Measurements from ENCODE around the gene SLC30A10.

The SLC30A10 gene

DNA sequence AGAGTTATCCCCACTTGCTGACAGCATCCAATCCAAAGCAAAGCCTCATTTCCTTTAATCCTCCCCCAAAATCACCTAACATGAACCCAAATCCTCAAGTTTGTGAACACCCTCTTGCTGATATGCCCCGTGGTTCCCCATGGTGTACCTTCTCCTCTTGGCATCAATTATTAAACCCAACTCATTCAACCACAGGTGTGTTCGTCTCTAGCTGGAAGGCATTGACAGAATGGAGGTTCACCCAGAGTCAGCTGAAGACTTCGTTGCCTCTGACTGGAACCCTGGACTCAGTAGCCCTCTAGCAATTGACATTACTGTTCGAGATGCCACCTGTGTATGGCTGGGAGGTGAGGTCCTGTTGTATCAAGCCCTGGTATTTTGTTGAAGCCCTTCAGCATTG, 22.8 kb downstream of the SLC30A10 start:
- in situ Hi-C loops (cut with HindIII; ENCODE audit: low sequenced_read_pairs) = no loop called here
- no peak overlapping the region for H3K4me3 ChIP-seq (ENCODE audit: low read depth, low read length)
- TF ChIP-seq, protein P1, sequence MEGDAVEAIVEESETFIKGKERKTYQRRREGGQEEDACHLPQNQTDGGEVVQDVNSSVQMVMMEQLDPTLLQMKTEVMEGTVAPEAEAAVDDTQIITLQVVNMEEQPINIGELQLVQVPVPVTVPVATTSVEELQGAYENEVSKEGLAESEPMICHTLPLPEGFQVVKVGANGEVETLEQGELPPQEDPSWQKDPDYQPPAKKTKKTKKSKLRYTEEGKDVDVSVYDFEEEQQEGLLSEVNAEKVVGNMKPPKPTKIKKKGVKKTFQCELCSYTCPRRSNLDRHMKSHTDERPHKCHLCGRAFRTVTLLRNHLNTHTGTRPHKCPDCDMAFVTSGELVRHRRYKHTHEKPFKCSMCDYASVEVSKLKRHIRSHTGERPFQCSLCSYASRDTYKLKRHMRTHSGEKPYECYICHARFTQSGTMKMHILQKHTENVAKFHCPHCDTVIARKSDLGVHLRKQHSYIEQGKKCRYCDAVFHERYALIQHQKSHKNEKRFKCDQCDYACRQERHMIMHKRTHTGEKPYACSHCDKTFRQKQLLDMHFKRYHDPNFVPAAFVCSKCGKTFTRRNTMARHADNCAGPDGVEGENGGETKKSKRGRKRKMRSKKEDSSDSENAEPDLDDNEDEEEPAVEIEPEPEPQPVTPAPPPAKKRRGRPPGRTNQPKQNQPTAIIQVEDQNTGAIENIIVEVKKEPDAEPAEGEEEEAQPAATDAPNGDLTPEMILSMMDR (IDR thresholded peaks at IDR 0.05; ENCODE audit: low read depth, low read length) = no peak
- no peak for DNase-seq (ENCODE audit: low read depth, low spot score)

DNA sequence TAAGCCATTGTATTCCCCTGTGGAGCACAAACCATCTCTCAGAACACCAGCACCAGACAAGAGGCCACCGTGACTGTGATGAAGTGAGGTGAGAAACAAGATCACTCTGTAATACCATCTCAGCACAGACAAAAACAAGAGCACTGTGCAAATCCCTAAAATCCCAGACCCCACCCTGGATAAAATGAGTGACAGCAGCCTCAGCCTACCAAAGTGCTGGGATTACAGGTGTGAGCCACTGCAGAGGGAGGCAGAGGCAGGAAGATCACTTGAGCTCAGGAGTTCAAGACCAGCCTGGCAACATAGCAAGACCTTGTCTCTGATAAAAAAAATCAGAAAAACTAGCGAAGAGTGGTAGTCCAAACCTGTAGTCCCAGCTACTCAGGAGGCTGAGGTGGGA, 23.4 kb downstream of the SLC30A10 start:
- no peak for DNase-seq (ENCODE audit: low read depth, low spot score)
- TF ChIP-seq, protein P1 (IDR thresholded peaks at IDR 0.05; ENCODE audit: low read depth, low read length) = no peak
- in situ Hi-C loops (cut with HindIII; ENCODE audit: low sequenced_read_pairs) = no loop called here
- H3K4me3 ChIP-seq (ENCODE audit: low read depth, low read length) = no peak overlapping the region

DNA sequence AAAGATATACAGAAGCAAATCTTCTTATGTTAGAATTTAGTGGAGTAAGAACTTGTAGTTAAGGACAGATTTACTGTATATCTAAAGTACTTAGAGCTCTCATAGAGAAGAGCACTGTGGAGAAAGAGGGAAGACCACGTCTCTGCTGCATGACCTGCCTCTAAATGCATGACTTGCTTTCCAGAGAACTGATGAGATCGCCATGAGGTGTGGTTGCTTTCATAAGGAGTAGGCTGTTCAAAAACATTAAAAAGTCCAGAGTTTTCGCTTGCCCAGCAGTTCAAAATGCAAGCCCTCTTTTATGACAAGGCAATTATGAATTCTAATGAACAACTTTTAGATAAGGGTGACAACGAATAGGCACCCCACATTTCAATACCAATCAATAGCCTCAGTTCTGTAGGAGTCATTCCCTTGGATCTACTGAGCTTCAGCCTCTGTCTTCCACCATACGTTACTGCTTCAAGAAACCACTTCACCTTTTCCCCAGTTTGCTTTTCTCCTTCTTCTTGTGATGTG, 24.9 kb downstream of the SLC30A10 start:
- H3K4me3 ChIP-seq (ENCODE audit: low read depth, low read length) = no peak overlapping the region
- no peak for DNase-seq (ENCODE audit: low read depth, low spot score)
- in situ Hi-C loops (cut with HindIII; ENCODE audit: low sequenced_read_pairs) = no loop called here
- TF ChIP-seq, protein P1 (IDR thresholded peaks at IDR 0.05; ENCODE audit: low read depth, low read length) = no peak

DNA sequence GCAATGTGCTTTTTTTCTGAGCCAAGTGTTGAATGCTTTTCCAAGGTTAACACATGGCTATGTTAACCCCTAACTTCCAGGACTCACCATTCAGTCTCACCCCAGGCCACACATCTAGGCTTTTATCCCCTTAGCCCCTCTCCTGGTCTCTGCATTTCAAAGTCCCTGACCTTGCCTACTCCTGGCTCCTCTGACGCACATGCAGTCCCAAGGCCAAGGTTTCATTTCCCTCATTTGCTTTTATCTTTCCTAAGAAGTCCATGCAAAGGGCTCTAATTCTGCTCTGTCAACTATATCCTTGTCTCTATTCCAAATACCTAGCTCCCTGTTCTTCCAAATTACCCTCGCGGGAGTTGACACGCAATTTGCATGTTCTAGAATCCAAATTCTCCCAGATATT, 25.4 kb downstream of the SLC30A10 start:
- TF ChIP-seq, protein P1 (IDR thresholded peaks at IDR 0.05; ENCODE audit: low read depth, low read length) = no peak
- H3K4me3 ChIP-seq (ENCODE audit: low read depth, low read length) = no peak overlapping the region
- in situ Hi-C loops (cut with HindIII; ENCODE audit: low sequenced_read_pairs) = no loop called here
- no peak for DNase-seq (ENCODE audit: low read depth, low spot score)

DNA sequence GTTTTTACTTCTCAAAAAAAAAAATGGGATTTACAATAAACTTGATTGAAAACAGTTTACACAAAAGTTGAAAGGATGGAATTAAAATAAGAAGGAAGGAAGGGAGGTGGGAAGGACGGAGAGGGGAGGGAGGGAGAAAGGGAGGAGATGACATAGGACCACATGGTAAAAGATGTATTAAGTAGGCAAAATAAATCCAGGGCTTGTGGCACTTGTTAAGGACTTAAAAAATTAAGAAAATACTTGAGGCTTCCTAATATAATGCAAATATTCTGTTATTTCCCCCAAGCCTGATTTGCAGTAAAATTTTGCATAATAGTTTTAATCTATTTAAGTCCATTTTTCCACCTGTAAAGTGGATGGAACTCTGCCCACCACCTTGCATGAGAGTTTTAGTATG, 27.5 kb downstream of the SLC30A10 start:
- no peak overlapping the region for H3K4me3 ChIP-seq (ENCODE audit: low read depth, low read length)
- TF ChIP-seq, protein P1 (IDR thresholded peaks at IDR 0.05; ENCODE audit: low read depth, low read length) = no peak
- DNase-seq (ENCODE audit: low read depth, low spot score) = no peak
- in situ Hi-C loops (cut with HindIII; ENCODE audit: low sequenced_read_pairs) = no loop called here

DNA sequence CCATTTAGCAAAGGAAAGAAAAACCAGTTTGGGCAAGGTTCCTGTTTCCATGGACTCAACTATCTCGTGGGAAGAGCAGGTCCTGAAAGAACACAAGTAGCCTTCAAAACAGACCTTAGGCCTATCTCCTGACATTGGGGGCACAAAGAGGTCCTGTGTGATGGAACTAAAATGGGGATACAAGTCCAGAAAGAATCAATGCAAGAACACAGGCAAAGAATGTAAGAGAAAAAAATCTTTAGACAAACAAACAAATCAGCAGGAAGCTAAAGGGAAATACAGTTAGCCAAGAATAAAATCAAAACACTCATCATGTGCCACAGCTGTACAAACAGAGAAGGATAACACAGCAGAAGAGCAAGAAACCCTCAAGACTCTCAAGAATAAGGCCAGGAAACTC, 28.2 kb downstream of the SLC30A10 start:
- TF ChIP-seq, protein P1 (IDR thresholded peaks at IDR 0.05; ENCODE audit: low read depth, low read length) = no peak
- peak; percentile 85 for DNase-seq (ENCODE audit: low read depth, low spot score)
- in situ Hi-C loops (cut with HindIII; ENCODE audit: low sequenced_read_pairs) = no loop called here
- no peak overlapping the region for H3K4me3 ChIP-seq (ENCODE audit: low read depth, low read length)

DNA sequence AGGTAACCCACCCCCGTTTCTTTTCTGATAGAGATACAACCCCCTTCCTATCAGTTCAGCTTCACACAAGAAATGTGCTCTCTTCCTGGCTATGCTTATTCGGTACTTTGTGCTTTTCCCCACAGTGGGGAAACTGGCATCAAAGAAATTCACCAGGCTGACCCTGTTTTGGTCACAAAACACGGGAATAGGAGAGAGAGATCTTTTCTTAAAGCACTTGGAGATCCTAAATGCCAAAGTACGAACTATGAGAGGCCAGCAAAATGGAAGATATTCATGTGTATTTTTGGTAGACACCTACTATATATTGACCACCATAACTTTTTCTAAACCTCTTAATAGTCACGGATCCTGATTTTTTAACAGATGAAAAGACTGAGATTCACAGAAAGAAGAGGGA, 30.0 kb downstream of the SLC30A10 start:
- H3K4me3 ChIP-seq (ENCODE audit: low read depth, low read length) = no peak overlapping the region
- TF ChIP-seq, protein P1 (IDR thresholded peaks at IDR 0.05; ENCODE audit: low read depth, low read length) = no peak
- no peak for DNase-seq (ENCODE audit: low read depth, low spot score)
- in situ Hi-C loops (cut with HindIII; ENCODE audit: low sequenced_read_pairs) = no loop called here

All from astrocyte of the spinal cord (primary cell).